HG02759 (cell line): ENCODE data around the gene SPEN.
A peak's percentile ranks its signal among the peaks of the same experiment; 100 is the strongest.

ENCODE experiments used
- ATAC-seq: cut with Tn5 transposase; IDR thresholded peaks from one replicate; pipeline ENCODE4 v1.9.1; 2021; ENCODE audit warnings: mild to moderate bottlenecking, moderate library complexity; ENCODE audit not compliant: unreplicated experiment

SPEN gene

DNA sequence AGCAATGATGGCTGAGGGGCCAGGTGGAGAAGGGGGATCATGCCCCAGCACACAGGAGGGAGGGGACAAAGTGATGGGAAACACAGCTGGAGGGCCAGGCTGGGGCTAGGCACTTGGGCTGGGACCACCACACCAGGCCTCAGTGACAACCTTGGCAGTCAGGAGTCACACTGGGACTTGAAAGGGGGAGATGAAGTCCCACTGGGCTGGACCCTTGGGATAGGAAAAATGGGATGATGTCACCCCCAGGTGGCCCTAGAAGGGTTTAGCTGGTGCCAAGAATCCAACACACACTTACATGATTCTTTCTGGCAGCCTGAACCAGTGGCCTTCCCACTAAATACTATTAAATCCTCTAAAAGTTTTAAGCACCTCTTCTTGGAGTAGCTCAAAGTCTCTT, 111.3 kb downstream of the SPEN start:
- ATAC-seq = no peak

DNA sequence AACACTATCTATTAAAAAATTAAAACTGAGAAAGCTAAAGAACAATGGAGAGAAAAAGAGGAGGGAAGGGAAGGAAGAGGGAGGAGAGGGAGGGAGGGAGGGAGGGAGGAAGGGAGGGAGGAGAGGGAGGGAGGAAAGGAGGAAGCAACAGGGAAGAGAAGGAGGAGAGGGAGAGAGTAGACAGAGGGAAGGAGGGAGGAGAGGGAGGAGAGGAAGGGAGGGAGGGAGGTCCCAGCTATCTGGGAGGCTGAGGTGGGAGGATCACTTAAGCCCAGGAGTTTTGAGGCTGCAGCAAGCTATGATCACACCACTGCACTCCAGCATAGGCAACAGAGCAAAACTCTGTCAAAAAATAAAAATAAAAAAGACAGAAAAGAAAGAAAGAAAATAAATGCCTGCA, 111.9 kb downstream of the SPEN start:
- no peak for ATAC-seq

DNA sequence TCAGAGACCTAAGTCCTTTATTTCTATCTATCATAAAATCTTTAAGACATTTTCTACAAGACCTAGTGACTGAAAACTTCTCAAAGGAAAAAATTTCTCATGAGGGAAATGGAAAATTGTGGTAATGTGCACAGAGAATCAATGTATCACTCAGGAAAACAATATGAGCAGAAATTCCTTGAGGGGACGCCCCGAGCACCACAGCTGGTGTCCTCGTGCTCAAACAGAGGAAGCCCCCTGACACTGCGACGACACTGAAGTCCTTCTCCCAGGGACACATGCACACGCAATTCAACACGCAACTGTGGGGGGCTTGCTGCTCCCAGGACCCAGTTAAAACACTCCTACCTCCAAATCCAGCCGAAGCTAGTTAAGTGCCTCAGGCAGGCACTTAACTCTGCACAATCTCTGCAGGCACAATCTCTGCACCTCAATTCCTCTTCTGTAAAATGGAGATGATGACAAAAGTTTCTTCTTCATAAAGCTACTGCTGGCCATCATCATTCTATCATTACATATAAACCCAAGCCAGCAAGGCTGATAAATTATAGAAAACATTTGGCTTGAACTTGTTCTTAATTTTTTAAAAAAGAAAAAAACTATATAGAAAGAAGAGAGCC, 112.4 kb downstream of the SPEN start:
- no peak for ATAC-seq

DNA sequence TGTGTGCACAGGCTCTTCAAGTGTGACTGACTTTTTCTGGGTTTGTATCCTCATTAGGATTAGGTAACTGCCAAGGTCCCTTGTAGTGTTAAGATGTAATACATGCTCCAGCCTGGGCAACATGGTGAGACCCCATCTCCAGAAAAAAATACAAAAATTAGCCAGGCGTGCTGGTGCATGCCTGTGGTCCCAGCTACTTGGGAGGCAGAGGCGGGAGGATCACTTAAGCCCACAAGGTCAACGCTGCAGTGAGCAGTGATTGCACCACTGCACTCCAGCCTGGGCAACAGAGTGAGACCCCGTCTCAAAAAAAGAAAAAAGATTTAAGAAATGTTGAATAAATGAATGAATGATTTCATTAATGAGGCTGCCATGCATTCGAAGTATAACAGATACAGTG, 113.3 kb downstream of the SPEN start:
- no peak for ATAC-seq

DNA sequence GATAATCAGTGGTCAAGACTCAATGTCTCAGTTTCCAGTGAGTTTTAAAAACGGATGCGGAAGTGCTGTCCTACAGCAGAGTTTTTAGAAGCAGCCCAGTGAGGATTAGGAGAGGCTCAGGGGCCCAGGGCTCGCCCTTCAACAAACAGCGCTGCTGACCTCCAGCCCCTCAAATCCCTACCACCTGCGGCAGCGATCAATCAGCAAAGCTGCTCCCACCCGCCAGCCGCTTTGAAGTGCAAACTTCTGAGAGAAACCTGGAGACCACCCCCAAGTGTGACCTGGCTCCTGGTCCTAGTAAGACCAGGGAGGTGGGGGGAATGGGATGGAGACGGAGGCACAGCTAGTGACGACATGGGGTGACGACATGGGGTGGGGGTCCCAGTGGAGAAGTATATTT, 114.0 kb downstream of the SPEN start:
- ATAC-seq = no peak

DNA sequence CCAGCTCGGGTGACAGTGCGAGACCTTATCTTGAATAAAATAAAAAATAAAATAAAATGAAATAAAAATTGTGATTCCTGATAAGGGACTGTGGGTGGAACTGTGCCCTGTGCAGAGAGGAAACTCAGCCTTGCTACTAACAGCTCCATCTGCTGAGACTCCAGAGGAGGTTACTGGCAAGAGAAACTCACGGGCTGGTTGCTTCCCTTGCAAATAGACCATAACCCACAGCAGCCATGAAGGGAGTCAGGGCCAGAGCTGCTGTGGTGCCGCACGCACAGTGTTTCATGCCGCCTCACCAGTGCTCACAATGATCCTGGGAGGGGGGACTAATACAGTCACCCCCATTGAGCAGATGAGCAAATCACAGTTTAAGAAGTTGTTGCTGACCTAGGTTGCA, 114.7 kb downstream of the SPEN start:
- no peak for ATAC-seq

DNA sequence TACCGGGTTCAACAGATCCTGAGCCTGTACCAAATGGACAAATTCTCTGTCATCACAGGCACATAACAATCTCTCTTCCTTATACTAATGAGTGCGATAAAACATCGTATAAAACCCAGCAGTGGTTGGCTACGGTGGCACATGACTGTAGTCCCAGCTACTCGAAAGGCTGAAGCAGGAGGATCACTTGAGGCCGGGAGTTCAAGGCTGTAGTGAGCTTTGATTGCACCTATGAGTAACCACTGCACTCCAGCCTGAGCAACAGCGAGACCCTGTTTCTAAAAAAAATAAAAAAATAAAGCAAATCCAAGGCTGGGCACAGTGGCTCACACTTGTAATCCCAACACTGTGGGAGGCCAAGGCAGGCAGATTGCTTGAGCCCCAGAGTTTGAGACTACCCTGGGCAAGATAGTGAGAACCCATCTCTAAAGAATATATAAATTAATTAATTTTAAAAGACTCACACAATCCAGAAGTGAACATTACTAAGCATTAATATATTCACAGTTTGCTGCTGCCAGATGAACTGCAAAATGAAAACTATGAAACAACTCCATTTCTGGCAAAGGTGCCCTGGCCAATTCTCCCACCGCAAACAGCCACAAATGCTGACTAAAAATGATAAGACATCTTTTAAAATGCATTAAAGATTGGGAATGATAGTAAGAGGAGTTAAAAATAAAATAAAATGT, 115.3 kb downstream of the SPEN start:
- ATAC-seq = no peak

DNA sequence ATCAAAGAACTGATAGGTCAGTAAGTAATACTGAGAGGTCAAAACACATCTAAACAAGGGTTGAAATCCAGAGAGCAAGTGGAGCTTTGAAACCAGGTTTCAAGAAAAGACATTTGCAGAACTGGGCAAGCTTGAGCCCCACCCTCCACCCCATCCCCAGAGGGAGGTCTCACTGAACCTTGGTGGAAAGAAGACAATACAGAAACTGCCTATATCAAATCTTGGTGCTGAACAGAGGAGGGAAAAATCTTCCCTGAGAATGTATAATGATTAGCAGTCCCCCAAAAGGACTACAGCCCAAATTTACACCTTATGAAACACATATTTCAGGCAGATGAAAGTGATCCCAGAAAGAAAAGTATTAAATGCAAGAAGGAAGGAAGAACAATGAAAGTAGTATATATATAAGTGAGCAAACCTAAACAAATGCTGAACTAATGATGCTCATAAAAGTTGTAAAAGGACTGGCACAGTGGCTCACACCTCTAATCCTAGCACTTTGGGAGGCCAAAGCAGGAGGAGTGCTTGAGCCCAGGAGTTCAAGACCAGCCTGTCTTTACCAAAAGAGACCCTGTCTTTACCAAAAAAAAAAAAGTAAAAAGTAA, 116.0 kb downstream of the SPEN start:
- ATAC-seq = no peak

DNA sequence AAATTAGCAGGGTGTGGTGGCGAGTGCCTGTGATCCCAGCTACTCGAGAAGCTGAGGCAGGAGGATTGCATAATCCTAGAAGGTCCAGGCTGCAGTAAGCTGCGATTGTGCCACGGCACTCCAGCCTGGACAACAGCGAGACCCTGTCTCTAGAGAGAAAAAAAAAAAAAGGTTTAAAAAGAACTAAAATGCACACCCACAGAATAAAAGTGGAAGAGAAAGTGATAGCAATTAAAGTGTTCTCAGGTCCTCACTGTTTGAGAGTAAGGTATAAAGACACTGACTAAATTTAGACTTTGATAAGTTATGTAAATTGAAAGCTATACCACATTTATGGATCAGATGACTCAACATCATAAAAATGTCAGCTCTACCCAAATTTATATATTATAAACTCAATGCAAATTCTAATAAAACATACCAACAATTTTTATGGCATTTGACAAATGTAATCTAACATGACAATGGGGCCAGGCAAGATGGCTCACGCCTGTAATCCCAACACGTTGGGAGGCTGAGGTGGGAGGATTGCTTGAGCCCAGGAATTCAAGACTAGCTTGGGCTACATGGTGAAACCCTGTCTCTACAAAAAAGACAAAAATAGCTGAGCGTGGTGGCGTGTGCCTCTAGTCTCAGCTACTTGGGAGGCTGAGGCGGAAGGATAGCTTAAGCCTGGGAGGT, 116.6 kb downstream of the SPEN start:
- ATAC-seq = no peak

DNA sequence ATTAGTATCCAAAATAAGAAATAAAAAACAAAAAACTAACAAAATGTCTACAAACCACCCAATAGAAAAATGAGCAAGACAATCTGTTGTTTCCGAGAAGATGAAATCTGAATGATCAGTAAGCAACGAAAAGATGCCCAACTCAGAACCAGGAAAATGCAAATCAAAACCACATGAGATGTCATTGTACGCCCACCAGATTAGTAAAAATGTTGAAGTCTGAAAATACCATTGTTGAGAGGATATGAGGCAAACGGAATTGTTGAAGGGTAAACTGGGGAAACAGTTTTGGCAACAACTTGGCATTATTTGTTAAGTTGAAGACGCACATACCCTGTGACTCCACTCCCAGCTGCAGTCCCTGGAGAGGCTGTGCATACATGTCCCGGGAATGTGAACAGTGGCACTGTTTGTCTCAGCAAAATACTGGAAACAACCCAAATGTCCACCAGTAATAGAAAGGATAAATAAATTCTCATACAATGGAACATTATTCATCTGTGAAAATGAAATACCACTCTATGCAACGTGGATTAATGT, 117.8 kb downstream of the SPEN start:
- no peak for ATAC-seq

DNA sequence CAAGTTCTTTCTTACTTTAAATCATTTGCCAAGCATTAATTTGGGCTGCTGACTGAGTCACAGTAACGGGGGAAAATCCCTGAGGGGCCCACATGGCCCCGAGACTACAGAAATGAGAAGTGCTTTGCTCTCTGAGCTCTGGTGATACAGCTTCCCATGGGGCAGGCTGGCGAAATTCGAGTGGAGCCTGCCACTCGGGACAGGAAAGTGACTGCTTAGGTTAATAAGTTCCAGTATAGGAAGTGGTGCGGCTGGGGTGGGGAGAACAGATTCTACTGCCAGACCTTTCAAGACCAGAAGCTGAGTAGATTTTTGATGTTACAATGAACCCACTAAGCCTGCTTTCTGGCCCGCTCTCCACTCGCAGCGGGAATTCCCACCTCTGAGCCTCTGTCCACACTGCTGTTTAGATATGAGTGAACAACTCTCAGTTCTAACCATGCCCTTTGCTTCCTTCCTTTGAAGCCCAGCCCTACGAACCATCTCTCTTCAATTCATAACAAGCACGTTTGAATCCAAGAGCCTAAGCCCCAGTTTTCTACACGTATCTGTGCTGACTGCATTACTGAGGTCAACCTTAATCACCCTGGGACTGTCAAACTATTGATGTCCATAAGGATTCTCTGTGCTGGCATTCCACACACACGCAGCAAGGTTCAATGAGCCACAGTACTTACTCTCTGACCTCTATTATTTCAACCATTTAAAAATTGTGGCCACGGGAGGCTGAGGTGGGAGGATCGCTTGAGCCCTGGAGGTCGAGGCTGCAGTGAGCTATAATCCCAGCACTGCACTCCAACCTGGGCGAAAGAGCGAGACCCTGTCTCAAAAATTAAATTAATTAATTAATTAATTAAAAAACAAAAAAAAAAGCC, 118.8 kb downstream of the SPEN start:
- peak; percentile 71 for ATAC-seq

DNA sequence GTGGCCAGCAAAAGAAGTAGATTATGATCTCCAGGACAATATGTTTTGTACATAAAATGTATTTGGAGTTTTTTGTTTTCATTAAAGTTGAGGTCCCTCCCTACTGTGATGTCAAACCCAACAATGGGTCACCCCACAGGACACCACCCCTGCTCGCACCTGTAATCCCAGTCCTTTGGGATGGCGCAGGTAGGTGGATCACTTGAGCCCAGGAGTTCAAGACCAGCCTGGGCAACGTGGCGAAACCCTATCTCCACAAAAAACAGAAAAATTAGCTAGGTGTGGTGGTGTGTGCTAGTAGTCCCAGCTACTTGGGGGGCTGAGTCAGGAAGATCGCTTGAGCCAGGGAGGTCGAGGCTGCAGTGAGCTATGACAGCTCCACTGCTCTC, 119.4 kb downstream of the SPEN start:
- no peak for ATAC-seq

DNA sequence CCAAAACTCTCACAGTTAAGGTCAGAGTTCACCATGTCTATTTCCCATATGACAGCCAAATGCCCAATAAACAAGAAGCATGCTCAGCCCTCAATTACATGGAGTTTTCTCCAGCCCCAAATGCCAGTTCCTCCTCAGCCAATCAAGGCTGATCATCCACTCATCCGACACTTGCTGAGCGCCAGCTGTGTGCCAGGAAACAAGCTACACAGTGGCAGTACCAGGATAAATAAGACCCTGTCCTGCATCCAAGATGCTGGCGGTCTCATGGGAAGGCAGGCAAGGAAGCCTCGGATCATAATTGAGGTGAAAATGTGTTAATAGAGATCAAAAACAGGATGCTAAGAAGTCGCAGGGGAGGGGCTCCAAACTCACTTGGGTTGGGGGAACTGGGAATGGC, 120.7 kb downstream of the SPEN start:
- no peak for ATAC-seq

DNA sequence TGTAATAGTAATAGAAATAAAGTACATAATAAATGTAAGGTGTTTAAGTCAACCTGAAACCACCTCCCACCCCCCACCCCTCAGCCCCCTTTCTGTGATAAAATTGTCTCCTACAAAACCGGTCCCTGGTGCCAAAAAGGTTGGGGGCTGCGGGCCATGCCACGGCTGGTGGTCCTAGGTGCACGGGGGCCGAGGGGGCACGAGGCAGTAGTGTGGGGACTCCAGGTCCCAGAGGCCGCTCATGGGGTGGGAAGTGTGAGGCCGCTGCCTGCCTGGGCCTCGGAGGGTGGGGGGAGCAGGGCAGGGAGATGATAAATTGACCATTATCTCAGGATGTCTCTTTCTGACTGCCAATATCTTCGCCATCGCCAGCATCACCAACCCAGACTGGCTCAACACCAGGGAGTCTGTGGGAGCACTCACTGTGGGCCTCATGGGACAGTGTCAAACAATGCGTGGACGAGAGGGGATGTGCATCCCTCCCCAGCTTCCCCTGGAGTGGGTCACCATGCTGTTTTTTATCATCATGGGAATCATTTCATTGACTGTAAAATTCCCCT, 121.9 kb downstream of the SPEN start:
- ATAC-seq = no peak

DNA sequence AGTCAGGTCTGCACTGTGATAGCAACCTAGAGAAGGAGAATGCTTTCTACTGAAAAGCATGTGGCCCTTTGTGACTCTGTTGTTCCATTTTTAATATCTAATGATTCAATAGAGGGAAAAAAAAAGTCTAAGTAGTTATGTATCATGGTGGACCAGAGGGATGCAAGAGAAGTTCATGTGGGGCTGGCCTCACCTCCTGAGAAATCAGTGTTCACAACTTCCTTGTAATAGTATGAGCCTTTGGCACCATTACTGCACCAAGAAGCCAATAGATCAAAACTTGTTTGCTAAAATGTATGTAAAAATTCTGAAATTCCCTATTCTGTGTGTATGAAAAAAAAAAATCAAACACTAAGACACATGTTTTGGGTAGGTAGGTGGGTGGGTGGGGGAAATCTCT, 123.4 kb downstream of the SPEN start:
- no peak for ATAC-seq

DNA sequence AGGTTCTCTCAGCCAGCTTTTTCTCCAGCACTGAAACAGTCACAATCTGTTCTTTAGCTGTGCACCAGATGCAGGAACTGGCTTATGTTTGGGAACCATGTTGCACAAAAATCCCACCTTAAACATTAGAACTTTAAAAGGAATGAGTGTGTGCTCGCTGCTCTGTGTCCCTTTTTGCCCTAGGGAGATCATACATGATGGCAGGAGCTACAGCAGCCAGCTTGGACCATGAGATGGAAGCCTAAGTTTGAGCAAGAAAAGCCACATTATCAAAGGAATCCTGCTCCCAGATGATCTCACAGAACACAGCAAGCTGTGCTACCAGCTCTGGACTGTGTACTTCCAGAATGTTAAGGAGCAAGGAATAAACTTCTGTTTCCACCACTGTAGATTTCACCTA, 124.9 kb downstream of the SPEN start:
- no peak for ATAC-seq

DNA sequence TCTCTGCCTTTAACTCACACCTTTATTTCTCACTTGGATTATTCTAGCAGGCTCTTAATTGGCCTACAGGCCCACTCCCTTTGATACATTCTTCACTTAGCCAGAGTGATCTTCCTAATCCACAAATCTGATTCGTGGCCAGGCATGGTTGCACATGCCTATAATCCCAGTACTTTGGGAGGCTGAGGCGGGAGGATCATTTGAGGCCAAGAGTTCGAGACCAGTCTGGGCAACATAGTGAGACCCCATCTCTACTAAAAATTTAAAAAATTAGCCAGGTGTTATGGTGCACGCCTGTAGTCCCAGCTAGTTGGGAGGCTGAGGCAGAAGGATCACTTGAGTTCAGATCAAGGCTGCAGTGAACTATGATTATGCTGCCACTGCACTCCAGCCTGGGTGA, 126.3 kb downstream of the SPEN start:
- ATAC-seq = no peak

DNA sequence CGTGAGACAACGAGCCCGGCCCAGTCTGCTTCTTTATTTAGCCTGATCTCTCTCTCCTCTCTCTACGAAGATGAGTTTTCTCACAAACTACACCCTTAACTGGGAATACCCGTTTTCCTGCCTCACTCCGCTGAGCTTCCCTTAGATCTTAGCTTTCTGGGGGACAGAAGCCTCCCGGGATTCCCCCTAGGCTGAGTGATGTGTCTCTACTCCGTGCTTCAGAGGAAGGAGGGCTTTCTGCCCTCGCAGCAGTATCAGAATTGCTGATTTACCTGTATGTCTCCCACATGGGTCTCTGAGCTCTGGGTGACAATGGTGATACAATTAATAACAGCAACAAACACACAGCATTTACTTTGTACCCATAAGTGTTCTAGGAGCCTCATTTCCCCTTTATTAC, 127.3 kb downstream of the SPEN start:
- ATAC-seq = peak; percentile 35

DNA sequence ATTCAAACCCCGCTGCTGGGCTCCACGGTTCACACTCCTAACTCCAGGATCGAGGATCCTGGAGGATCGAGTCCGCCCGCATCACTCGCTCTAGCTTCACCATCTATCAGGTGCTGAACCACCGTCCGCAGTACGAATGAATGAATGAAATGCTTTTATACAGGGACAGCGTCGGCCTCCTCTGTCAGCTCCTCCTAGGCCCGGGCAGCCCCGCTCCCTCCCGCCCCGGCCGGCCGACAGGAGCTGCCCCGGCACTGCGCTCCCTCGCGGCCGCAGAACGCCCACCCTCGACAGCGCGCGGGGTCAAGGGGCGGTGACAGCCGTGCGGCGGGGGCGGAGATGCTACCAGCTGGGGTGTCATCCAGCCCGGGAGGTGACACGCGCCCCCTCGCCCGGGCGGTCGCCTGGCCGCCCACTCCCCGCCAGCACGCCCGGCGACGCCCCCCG, 127.9 kb downstream of the SPEN start:
- peak; percentile 59 for ATAC-seq
